Activated CD4-positive, alpha-beta T cell treated with anti-CD3 and anti-CD28 coated beads, Interleukin-2, amount 10 ng/mL, durations not matched to agents 7 days and 5 days (primary cell): ENCODE results near the gene SLC35E4. TPM values are rescaled to one million over a fixed set of nuclear protein-coding genes. Genes with fewer than 3 reads are reported as not detected.
"Not testable (repeated sequence)": the region's sequence is repeated elsewhere in the genome, so short reads cannot be mapped to it uniquely, and the experiment has no call there.

Experiments used
- CTCF ChIA-PET: fragments of 350-600 bp; sonication (Branson Sonifier 250); formaldehyde crosslinking; loops from one replicate; lab custom pipeline; 2021; ENCODE audit warnings: antibody characterized with exemption; lab: Charles Lee
- POLR2A ChIA-PET: fragments of 350-600 bp; sonication (Branson Sonifier 250); formaldehyde crosslinking; loops from one replicate; lab custom pipeline; 2021; ENCODE audit warnings: antibody characterized with exemption; lab: Charles Lee
- DNase-seq: peaks from one replicate; pipeline ENCODE4 v3.0.0-alpha.2; 2020
- H3K27ac Mint-ChIP-seq: one replicate; pipeline ENCODE4 v1.8.0; 2021; ENCODE audit warnings: mild to moderate bottlenecking, moderate library complexity, mixed read lengths
- H3K27me3 Mint-ChIP-seq: one replicate; pipeline ENCODE4 v1.8.0; 2021; ENCODE audit warnings: mixed read lengths
- H3K36me3 Mint-ChIP-seq: one replicate; pipeline ENCODE4 v1.8.0; 2021; ENCODE audit warnings: low read depth, mixed read lengths
- H3K4me1 Mint-ChIP-seq: one replicate; pipeline ENCODE4 v1.8.0; 2021; ENCODE audit warnings: mixed read lengths
- H3K4me3 Mint-ChIP-seq: one replicate; pipeline ENCODE4 v1.8.0; 2021; ENCODE audit warnings: mild to moderate bottlenecking, moderate library complexity, mixed read lengths
- H3K9me3 Mint-ChIP-seq: one replicate; pipeline ENCODE4 v1.8.0; 2021; ENCODE audit warnings: mixed read lengths
- total RNA-seq, 2 experiments: library from RNA; stranded (reverse); gene quantifications; one replicate each; pipeline ENCODE4 v1.2.3, GENCODE V29; 2021

SLC35E4 gene
- total RNA-seq, 2 experiments from 2014 or later, result 1.8 to 2.5 TPM

DNA sequence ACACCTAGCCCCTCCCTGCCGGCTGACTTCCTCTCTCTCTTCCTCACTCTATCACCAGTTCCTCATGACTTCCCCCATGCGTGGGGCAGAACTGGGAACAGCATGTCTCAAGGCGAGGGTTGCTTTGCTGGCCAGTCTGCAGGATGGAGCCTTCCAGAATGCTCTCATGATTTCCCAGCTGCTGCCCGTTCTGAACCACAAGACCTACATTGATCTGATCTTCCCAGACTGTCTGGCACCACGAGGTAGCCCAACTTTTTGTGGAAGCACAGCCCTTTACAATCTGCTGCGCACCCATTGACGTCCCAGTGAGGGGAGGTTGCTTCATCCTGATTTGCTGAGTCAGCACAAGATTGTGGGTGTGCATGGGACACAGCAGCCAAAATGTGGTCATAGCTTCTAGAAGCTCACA is 20.0 kb upstream of the SLC35E4 start:
- no peak overlapping the region for H3K27ac Mint-ChIP-seq
- POLR2A ChIA-PET, result no interaction called here
- H3K27me3 Mint-ChIP-seq, result no peaks in the 10 kb centered on the region
- CTCF ChIA-PET, result interaction anchor here (0.8 to 3.0 kb wide), 2 partner anchors 9 to 19 kb away, joined by 3 to 11 read pairs; partner anchors contain the start of gene TCN2
- H3K4me3 Mint-ChIP-seq, result no peak overlapping the region
- H3K9me3 Mint-ChIP-seq, result no peaks in the 10 kb centered on the region
- H3K4me1 Mint-ChIP-seq, result no peaks in the 10 kb centered on the region
- DNase-seq, result no peak
- H3K36me3 Mint-ChIP-seq, result no peaks in the 10 kb centered on the region

DNA sequence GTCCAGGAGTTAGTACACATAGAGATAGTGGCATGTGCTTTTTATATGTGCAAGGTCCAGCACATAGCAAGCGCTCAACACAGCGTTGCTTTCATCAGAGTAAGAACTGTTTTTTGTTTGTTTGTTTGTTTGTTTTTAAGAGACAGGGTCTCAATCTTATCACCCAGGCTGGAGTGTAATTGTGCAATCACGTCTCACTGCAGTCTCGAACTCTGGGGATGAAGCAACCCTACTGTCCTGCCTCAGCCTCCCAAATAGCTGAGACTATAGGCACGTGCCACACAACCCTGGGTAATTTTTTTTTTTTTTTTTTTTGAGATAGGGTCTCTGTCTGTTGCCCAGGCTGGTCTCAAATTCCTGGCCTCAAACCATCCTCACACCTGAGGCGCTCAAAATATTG is 17.8 kb upstream of the SLC35E4 start:
- Mint-ChIP-seq H3K27me3 (no peaks in the 10 kb centered on the region), H3K4me3 (no peak overlapping the region), H3K9me3 (no peaks in the 10 kb centered on the region), H3K36me3 (no peaks in the 10 kb centered on the region), H3K4me1 (no peaks in the 10 kb centered on the region), H3K27ac (no peak overlapping the region)
- DNase-seq, result no peak
- ChIA-PET CTCF (interaction anchor here (0.7 to 1.3 kb wide), 2 partner anchors 11 to 453 kb away, joined by 4 to 6 read pairs; no protein-coding TSS in a partner anchor), POLR2A (no interaction called here)

DNA sequence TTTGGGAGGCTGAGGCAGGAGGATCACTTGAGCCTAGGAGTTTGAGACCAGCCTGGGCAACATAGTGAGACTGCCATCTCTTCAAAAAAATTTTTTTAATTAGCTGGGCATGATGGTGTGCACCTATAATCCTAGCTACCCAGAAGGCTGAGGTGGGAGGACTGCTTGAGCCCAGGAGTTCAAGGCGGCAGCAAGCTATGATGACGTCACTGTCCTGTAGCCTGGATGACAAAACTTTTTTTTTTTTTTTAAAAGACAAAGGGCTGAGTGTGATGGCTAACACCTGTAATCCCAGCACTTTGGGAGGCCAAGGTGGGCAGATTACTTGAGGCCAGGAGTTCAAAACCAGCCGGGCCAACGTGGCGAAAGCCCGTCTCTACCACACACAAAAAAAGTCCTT is 15.7 kb upstream of the SLC35E4 start:
- H3K9me3 Mint-ChIP-seq, H3K27me3 Mint-ChIP-seq, DNase-seq, H3K36me3 Mint-ChIP-seq, H3K4me1 Mint-ChIP-seq, H3K4me3 Mint-ChIP-seq, H3K27ac Mint-ChIP-seq: not testable (repeated sequence)
- ChIA-PET POLR2A (interaction anchor here (0.7 kb wide), 1 partner anchor 103 kb away, joined by 3 read pairs; no protein-coding TSS in a partner anchor), CTCF (interaction anchor here (1.0 to 2.9 kb wide), 3 partner anchors 10 to 30 kb away, joined by 3 to 10 read pairs (median 3); no protein-coding TSS in a partner anchor)

DNA sequence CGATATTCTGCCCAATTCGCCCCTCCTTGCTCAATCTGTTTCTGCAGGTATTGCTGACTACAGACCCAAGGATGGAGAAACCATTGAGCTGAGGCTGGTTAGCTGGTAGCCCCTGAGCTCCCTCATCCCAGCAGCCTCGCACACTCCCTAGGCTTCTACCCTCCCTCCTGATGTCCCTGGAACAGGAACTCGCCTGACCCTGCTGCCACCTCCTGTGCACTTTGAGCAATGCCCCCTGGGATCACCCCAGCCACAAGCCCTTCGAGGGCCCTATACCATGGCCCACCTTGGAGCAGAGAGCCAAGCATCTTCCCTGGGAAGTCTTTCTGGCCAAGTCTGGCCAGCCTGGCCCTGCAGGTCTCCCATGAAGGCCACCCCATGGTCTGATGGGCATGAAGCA is 9.2 kb upstream of the SLC35E4 start:
- no peak overlapping the region for H3K27ac Mint-ChIP-seq
- DNase-seq, result no peak
- no peaks in the 10 kb centered on the region for H3K27me3 Mint-ChIP-seq
- no peaks in the 10 kb centered on the region for H3K36me3 Mint-ChIP-seq
- H3K9me3 Mint-ChIP-seq, result no peaks in the 10 kb centered on the region
- H3K4me3 Mint-ChIP-seq, result no peak overlapping the region
- no peaks in the 10 kb centered on the region for H3K4me1 Mint-ChIP-seq
- ChIA-PET CTCF (interaction anchor here (0.5 to 3.4 kb wide), 3 partner anchors 9 to 945 kb away, joined by 3 to 17 read pairs (median 4); partner anchors contain the start of gene SLC35E4), POLR2A (no interaction called here)

GRCh38 chr22:30627471-30627870 is 8.1 kb upstream of the SLC35E4 start:
- POLR2A ChIA-PET, result no interaction called here

DNA sequence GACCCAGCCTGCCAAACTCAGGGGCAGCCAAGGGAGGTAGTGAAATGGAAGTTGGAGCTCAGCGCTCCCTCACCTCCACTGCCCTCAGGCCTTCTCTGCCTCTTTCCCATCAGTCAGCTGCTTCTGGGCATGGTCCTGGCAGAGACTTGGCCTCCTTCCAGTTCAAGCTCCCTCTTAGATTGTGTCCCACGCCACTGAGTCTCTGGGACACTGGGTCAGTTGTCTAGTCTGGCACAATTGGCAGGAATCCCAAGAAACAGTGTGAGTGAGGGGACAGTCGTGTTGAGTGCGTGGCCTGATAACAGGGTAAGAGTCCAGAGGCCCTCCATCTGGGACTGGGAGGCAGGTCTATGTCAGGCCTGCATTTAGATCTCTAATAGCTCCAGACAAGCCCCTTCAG is 7.1 kb upstream of the SLC35E4 start:
- Mint-ChIP-seq H3K4me1 (no peaks in the 10 kb centered on the region), H3K27ac (no peak overlapping the region), H3K4me3 (no peak overlapping the region), H3K27me3 (no peaks in the 10 kb centered on the region), H3K9me3 (no peaks in the 10 kb centered on the region), H3K36me3 (no peaks in the 10 kb centered on the region)
- no peak for DNase-seq
- ChIA-PET CTCF (interaction anchor here (0.5 to 1.4 kb wide), 7 partner anchors 10 to 232 kb away, joined by 3 to 6 read pairs (median 3); no protein-coding TSS in a partner anchor), POLR2A (no interaction called here)

More at GRCh38 chr22:30627471-30627870, 8.1 kb upstream of the SLC35E4 start:
- CTCF ChIA-PET, result interaction anchor here (0.6 to 1.6 kb wide), 4 partner anchors 20 to 820 kb away, joined by 3 to 5 read pairs (median 4); no protein-coding TSS in a partner anchor
- no peak overlapping the region for H3K4me3 Mint-ChIP-seq
- H3K27me3 Mint-ChIP-seq, result no peaks in the 10 kb centered on the region
- no peaks in the 10 kb centered on the region for H3K4me1 Mint-ChIP-seq
- H3K9me3 Mint-ChIP-seq, result no peaks in the 10 kb centered on the region
- DNase-seq, result no peak
- no peak overlapping the region for H3K27ac Mint-ChIP-seq
- no peaks in the 10 kb centered on the region for H3K36me3 Mint-ChIP-seq

DNA sequence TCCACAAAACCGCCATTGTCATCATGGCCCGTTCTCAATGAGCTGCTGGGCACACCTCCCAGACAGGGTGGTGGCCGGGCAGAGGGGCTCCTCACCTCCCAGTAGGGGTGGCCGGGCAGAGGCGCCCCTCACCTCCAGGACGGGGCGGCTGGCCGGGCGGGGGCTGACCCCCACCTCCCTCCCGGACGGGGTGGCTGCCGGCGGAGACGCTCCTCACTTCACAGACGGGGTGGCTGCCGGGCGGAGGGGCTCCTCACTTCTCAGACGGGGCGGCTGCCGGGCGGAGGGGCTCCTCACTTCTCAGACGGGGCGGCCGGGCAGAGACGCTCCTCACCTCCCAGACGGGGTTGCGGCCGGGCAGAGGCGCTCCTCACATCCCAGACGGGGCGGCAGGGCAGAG is 4.1 kb upstream of the SLC35E4 start:
- H3K27ac Mint-ChIP-seq, CTCF ChIA-PET, H3K9me3 Mint-ChIP-seq, H3K27me3 Mint-ChIP-seq, H3K4me3 Mint-ChIP-seq, H3K36me3 Mint-ChIP-seq, POLR2A ChIA-PET, DNase-seq: not testable (repeated sequence)
- peaks cover 16% of the 10 kb centered on the region for H3K4me1 Mint-ChIP-seq

DNA sequence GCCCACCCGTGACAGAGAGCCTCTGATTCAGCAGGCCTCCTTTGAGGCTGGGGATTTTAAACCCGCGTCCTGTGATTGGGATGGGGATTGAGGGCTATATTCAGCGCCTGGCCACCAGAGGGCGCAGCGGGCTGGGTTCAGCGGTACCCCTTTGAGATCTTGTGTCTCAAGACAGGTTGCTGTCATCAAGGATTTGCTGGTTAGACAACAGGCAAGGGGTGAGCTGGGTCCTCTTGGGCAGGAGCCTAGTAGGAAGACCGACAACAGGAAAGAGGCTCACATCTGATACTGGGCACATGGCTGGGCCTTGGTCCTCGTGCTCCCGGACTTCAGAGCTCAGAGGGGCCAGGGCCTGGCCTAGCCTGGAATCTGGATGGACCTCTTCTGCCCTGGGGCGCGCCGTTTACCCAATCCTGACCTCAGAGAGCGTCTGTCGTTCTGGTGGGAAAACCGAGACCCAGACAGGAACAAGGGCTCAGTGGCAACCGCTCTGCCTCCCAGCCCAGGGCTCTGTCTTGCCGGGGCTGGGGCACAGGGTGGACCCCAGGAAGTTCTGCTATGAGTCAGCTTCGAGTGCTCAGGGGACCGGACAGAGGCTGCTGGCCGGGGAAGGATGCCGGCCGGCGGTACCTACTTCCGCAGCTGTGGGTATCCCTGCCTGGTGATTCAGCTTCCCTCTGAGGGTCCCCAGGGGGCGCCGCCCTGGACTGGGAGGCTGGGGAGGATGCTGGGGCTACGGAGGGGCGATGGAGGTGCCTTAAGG is 929 bp upstream of the SLC35E4 start:
- H3K27ac Mint-ChIP-seq, result peak overlapping the region; percentile 82
- peak; percentile 90 for DNase-seq
- H3K27me3 Mint-ChIP-seq, result no peaks in the 10 kb centered on the region
- POLR2A ChIA-PET, result interaction anchor here (0.7 to 1.3 kb wide), 2 partner anchors 121 to 123 kb away, joined by 5 to 9 read pairs; no protein-coding TSS in a partner anchor
- H3K9me3 Mint-ChIP-seq, result peaks cover 3% of the 10 kb centered on the region
- H3K4me1 Mint-ChIP-seq, result peaks cover 26% of the 10 kb centered on the region
- H3K4me3 Mint-ChIP-seq, result peak overlapping the region; percentile 71
- CTCF ChIA-PET, result interaction anchor here (0.6 to 5.4 kb wide), 27 partner anchors 9 to 285 kb away, joined by 3 to 61 read pairs (median 4); partner anchors contain the start of genes DUSP18 and TCN2
- H3K36me3 Mint-ChIP-seq, result peaks cover 9% of the 10 kb centered on the region

GRCh38 chr22:30636226-30637077 is 871 bp downstream of the SLC35E4 start:
- POLR2A ChIA-PET, result no interaction called here
- H3K9me3 Mint-ChIP-seq, result peaks cover 3% of the 10 kb centered on the region
- peaks cover 27% of the 10 kb centered on the region for H3K4me1 Mint-ChIP-seq
- H3K27me3 Mint-ChIP-seq, result no peaks in the 10 kb centered on the region
- DNase-seq, result peak; percentile 27
- CTCF ChIA-PET, result interaction anchor here (0.6 to 5.4 kb wide), 10 partner anchors 10 to 546 kb away, joined by 3 to 61 read pairs (median 12); partner anchors contain the start of gene DUSP18
- peak overlapping the region; percentile 76 for H3K4me3 Mint-ChIP-seq
- H3K27ac Mint-ChIP-seq, result peak overlapping the region; percentile 72
- peaks cover 9% of the 10 kb centered on the region for H3K36me3 Mint-ChIP-seq

DNA sequence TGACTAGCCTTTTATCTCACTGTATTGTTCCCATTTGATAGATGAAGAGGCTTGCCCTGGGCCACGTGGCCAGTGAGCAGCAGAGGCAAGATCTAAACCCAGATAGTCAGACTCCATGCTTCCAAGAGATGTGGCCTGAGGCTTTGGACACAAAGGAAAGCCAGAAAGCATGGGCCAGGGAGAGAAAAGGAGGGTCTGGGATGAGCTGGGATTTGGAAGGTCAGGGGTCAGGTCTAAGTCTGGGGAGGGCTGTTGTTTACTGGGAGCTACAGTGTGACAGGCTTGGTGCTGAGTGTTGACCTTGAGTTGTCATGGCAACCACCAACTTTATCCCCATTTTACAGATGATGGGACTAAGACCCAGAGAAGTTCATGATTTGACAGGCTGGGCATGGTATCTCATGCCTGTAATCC is 2.1 kb downstream of the SLC35E4 start:
- H3K27ac Mint-ChIP-seq, result no peak overlapping the region
- peaks cover 3% of the 10 kb centered on the region for H3K9me3 Mint-ChIP-seq
- ChIA-PET POLR2A (no interaction called here), CTCF (interaction anchor here (1.1 to 1.6 kb wide), 3 partner anchors 12 to 447 kb away, joined by 3 to 10 read pairs (median 5); no protein-coding TSS in a partner anchor)
- peak overlapping the region; percentile 34 for H3K4me3 Mint-ChIP-seq
- H3K27me3 Mint-ChIP-seq, result no peaks in the 10 kb centered on the region
- peaks cover 9% of the 10 kb centered on the region for H3K36me3 Mint-ChIP-seq
- no peak for DNase-seq
- peaks cover 27% of the 10 kb centered on the region for H3K4me1 Mint-ChIP-seq

GRCh38 chr22:30640361-30640760 is 4.8 kb downstream of the SLC35E4 start:
- POLR2A ChIA-PET, result no interaction called here
- Mint-ChIP-seq H3K4me1 (peaks cover 32% of the 10 kb centered on the region), H3K27ac (no peak overlapping the region)

GRCh38 chr22:30640839-30641430 is 5.4 kb downstream of the SLC35E4 start:
- Mint-ChIP-seq H3K27ac (no peak overlapping the region), H3K36me3 (peaks cover 9% of the 10 kb centered on the region), H3K9me3 (peaks cover 3% of the 10 kb centered on the region), H3K27me3 (no peaks in the 10 kb centered on the region), H3K4me1 (peaks cover 31% of the 10 kb centered on the region), H3K4me3 (no peak overlapping the region)
- ChIA-PET POLR2A (no interaction called here), CTCF (interaction anchor here (1.1 to 1.4 kb wide), 2 partner anchors 112 to 114 kb away, joined by 3 read pairs; no protein-coding TSS in a partner anchor)
- no peak for DNase-seq

More at GRCh38 chr22:30640361-30640760, 4.8 kb downstream of the SLC35E4 start:
- H3K27me3 Mint-ChIP-seq, result no peaks in the 10 kb centered on the region
- DNase-seq, result no peak
- H3K4me3 Mint-ChIP-seq, result no peak overlapping the region
- peaks cover 3% of the 10 kb centered on the region for H3K9me3 Mint-ChIP-seq
- CTCF ChIA-PET, result interaction anchor here (0.6 to 1.1 kb wide), 2 partner anchors 112 to 154 kb away, joined by 3 read pairs; no protein-coding TSS in a partner anchor
- peaks cover 9% of the 10 kb centered on the region for H3K36me3 Mint-ChIP-seq
